Stomach (tissue), 9 donors: ENCODE results near the gene FOXO1. TPM values are rescaled to one million over a fixed set of nuclear protein-coding genes. Genes with fewer than 3 reads are reported as not detected.

Source experiments
- DNase-seq, 2 donors: peaks; one replicate each; pipeline versions ENCODE4 v3.0.0 to v3.0.0-alpha.2; 2013 to 2019
- H3K27ac ChIP-seq, 5 donors: fragments of 200-600 bp in 4 of 5; sonication (generic) in 4 of 5; one replicate each; pipeline ENCODE4 v1.5.1; 2013 to 2019; ENCODE audit warnings: mild to moderate bottlenecking in 1 of 5, moderate library complexity in 1 of 5
- H3K27me3 ChIP-seq, 3 donors: fragments of 200-600 bp; sonication (generic); one replicate each; pipeline ENCODE4 v1.5.1; 2017 to 2019; ENCODE audit warnings: mixed run types in 1 of 3
- H3K36me3 ChIP-seq, 4 donors: fragments of 200-600 bp; sonication (generic); 1 replicate in 3 of 4; 2 replicates in 1 of 4; pipeline ENCODE4 v1.5.1; 2016 to 2019
- H3K4me1 ChIP-seq, 4 donors: fragments of 200-600 bp; sonication (generic); one replicate each; pipeline ENCODE4 v1.5.1; 2016 to 2019
- H3K4me3 ChIP-seq, 4 donors: fragments of 200-600 bp; sonication (generic) in 3 of 4; one replicate each; pipeline ENCODE4 v1.5.1; 2016 to 2019; ENCODE audit warnings: mild to moderate bottlenecking in 1 of 4
- H3K9me3 ChIP-seq, 4 donors: fragments of 200-600 bp; sonication (generic); one replicate each; pipeline ENCODE4 v1.5.1; 2016 to 2019
- CTCF ChIP-seq, 7 experiments: fragments of 450-650 bp in 4 of 7; fragments of 200-600 bp in 3 of 7; sonication (generic) in 3 of 7; IDR thresholded peaks; one replicate each; pipeline ENCODE4 v1.5.1; 2016 to 2019; ENCODE audit warnings: antibody characterized with exemption in 7 of 7, control low read depth in 2 of 7, mild to moderate bottlenecking in 1 of 7
- EP300 ChIP-seq: sonication (generic); formaldehyde crosslinking; IDR thresholded peaks from one replicate; pipeline ENCODE4 v1.6.1; 2017; ENCODE audit warnings: antibody characterized with exemption
- POLR2A ChIP-seq, 4 donors: fragments of 450-650 bp; IDR thresholded peaks; one replicate each; pipeline ENCODE4 v1.6.1; 2016; ENCODE audit warnings: antibody characterized with exemption in 4 of 4, control low read depth in 2 of 4, mild to moderate bottlenecking in 1 of 4, moderate library complexity in 1 of 4
- POLR2AphosphoS5 ChIP-seq, 3 donors: sonication (generic); formaldehyde crosslinking; IDR thresholded peaks; one replicate each; pipeline ENCODE4 v1.6.1; 2016; ENCODE audit warnings: antibody characterized with exemption in 3 of 3
- WGBS, 5 donors: extraction: QIAGEN DNeasy Blood & Tissue Kit in 3 of 5; methylation state at CpG; one replicate each; pipeline versions ENCODE4 v1.1.5 to v1.1.7; 2013 to 2018; 5-methylcytosine and 5-hydroxymethylcytosine counted together
- intact Hi-C: fragments of 100-400 bp; cut with DNase I; formaldehyde crosslinking; loops from one replicate; pipeline ENCODE4 v1.15.1; 2023; ENCODE audit warnings: low total_unique reads
- polyA plus RNA-seq, 3 donors: library from polyadenylated mRNA; stranded (reverse); fragments of 200-250 nt; gene quantifications; one replicate each; pipeline ENCODE4 v1.2.3, GENCODE V29; 2013
- total RNA-seq, 5 donors: library from RNA; depleted of rRNA; stranded (reverse); fragments of >200 nt; gene quantifications; one replicate each; pipeline versions ENCODE4 v1.1.0 to v1.2.3, GENCODE V29; 2014 to 2016
- donor health status: healthy with polysubstance abuse.
- donor health status: Bipolar disorder and iron deficiency.
- donor health status: healthy.

FOXO1 gene
- total and polyA plus RNA-seq, 8 donors: 4.2 to 43.7 (median 19.6) TPM

- no peak for DNase-seq
- Histone ChIP-seq H3K4me3 (no peak overlapping the region), H3K27me3 (no peaks in the 10 kb centered on the region), H3K9me3 (no peaks in the 10 kb centered on the region), H3K4me1 (peaks cover 0 to 14% (median under 1%) of the 10 kb centered on the region in 4 donors), H3K36me3 (no peaks in the 10 kb centered on the region), H3K27ac (no peak overlapping the region)
- intact Hi-C loops: no loop called here
- no peak for TF ChIP-seq POLR2A (IDR thresholded peaks at IDR 0.05)
These were observed 7.0 kb upstream of the FOXO1 start for GRCh38 chr13:40673414-40673813.

GRCh38 chr13:40672765-40673397, 6.4 kb upstream of the FOXO1 start:
- H3K27ac ChIP-seq: peak overlapping the region in 1 of 5 donors; percentile 56
- no peak for TF ChIP-seq POLR2AphosphoS5 (IDR thresholded peaks at IDR 0.05)
- TF ChIP-seq POLR2A (IDR thresholded peaks at IDR 0.05): no peak
- TF ChIP-seq CTCF (IDR thresholded peaks at IDR 0.05): no peak
- TF ChIP-seq EP300: no peak
- peaks cover 5 to 20% (median 5%) of the 10 kb centered on the region in 4 donors for H3K4me1 ChIP-seq
- H3K9me3 ChIP-seq: no peaks in the 10 kb centered on the region
- no peak for DNase-seq
- H3K27me3 ChIP-seq: no peaks in the 10 kb centered on the region
- WGBS, 5 donors: 33 to 49% (median 36%) methylated on average over 4 of the region's 4 CpGs
- no peaks in the 10 kb centered on the region for H3K36me3 ChIP-seq
- no peak overlapping the region for H3K4me3 ChIP-seq
- intact Hi-C loops: no loop called here

GRCh38 chr13:40671956-40672764, 5.7 kb upstream of the FOXO1 start:
- intact Hi-C loops: no loop called here
- 21 to 47% (median 26%) methylated on average over 1 of the region's 1 CpG for WGBS, 5 donors

GRCh38 chr13:40670307-40670706, 3.9 kb upstream of the FOXO1 start:
- intact Hi-C loops: no loop called here

More at GRCh38 chr13:40671956-40672764, 5.7 kb upstream of the FOXO1 start:
- Histone ChIP-seq H3K4me1 (peaks cover 10 to 25% (median 11%) of the 10 kb centered on the region in 4 donors), H3K4me3 (no peak overlapping the region), H3K27ac (peak overlapping the region in 1 of 5 donors; percentile 56), H3K36me3 (no peaks in the 10 kb centered on the region), H3K27me3 (no peaks in the 10 kb centered on the region), H3K9me3 (no peaks in the 10 kb centered on the region)
- no peak for TF ChIP-seq POLR2A (IDR thresholded peaks at IDR 0.05)
- DNase-seq: peak in 1 of 2 donors; percentile 83

More at GRCh38 chr13:40670307-40670706, 3.9 kb upstream of the FOXO1 start:
- TF ChIP-seq POLR2A (IDR thresholded peaks at IDR 0.05): no peak
- TF ChIP-seq EP300: no peak
- TF ChIP-seq CTCF (IDR thresholded peaks at IDR 0.05): no peak
- TF ChIP-seq POLR2AphosphoS5 (IDR thresholded peaks at IDR 0.05): no peak
- Histone ChIP-seq H3K27ac (no peak overlapping the region), H3K27me3 (no peaks in the 10 kb centered on the region), H3K36me3 (no peaks in the 10 kb centered on the region), H3K4me1 (peaks cover 10 to 25% (median 11%) of the 10 kb centered on the region in 4 donors), H3K9me3 (no peaks in the 10 kb centered on the region), H3K4me3 (no peak overlapping the region)
- WGBS, 5 donors: 82 to 95% (median 88%) methylated on average over 2 of the region's 2 CpGs
- no peak for DNase-seq
